GM19324 (cell line): Measurements from ENCODE around the gene OR5F1.

ENCODE experiments used
- ATAC-seq: cut with Tn5 transposase; IDR thresholded peaks from one replicate; pipeline ENCODE4 v1.9.1; 2021; ENCODE audit warnings: mild to moderate bottlenecking, moderate library complexity; ENCODE audit not compliant: unreplicated experiment, low FRiP score

OR5F1 gene

GRCh38 chr11:55994525-55994924 is at the start of gene OR5F1:
OR5F1 (minus strand) TSS chr11:55994625; CDS start chr11:55994625, 0 bp downstream.
- ATAC-seq: no peak

GRCh38 chr11:56027354-56027753 is 32.9 kb upstream of the OR5F1 start, which contains the start of gene OR5AS1:
OR5AS1 (plus strand) TSS chr11:56027654; CDS start chr11:56030419, 2,765 bp downstream.
- ATAC-seq: no peak

- no peak for ATAC-seq
Observed at GRCh38 chr11:56013805-56014204, 19.4 kb upstream of the OR5F1 start.

GRCh38 chr11:56010716-56011115 is 16.3 kb upstream of the OR5F1 start:
- no peak for ATAC-seq

DNA sequence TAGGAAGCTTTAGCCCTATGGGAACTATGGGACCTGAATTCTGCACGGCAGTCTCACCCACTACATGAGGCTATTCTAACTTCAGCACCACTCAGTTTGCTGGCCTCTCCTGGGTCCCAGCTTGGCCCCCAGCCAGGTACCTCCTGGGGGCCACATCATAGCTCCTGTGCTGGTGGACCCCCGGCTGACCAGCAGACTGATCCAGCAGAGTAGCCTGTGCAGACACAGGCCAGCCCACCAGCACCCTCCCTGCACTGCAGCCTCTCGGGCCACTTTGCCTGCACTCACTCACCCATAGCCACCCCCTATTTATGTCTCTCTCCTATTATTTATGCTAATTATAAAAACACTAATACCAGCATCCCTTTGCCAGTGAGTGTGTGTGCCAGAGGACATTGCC is 23.5 kb downstream of the OR5F1 start:
- no peak for ATAC-seq

- ATAC-seq: no peak
Observed at GRCh38 chr11:55969845-55970244, 24.6 kb downstream of the OR5F1 start, which contains the start of gene OR10AG1. OR10AG1 (minus strand) TSS chr11:55969945; CDS start chr11:55969907, 38 bp downstream.

DNA sequence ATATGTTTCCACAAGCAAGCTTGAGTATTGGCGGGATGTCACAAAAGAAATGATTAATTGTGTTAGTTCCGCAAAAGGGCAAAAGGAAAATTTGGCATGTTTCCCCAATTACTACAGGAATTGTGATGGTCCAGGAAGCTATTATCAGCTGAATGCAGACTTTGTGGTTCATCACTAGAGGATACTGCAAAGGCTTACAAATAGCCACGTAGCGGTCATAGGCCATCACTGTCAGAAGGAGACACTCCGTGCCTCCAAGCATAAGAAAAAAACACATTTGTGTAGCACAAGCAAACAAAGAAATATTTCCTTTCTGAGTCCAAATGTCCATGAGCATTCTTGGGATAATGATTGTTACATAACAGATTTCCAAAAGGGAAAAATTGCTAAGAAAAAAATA is 26.5 kb downstream of the OR5F1 start:
- no peak for ATAC-seq

DNA sequence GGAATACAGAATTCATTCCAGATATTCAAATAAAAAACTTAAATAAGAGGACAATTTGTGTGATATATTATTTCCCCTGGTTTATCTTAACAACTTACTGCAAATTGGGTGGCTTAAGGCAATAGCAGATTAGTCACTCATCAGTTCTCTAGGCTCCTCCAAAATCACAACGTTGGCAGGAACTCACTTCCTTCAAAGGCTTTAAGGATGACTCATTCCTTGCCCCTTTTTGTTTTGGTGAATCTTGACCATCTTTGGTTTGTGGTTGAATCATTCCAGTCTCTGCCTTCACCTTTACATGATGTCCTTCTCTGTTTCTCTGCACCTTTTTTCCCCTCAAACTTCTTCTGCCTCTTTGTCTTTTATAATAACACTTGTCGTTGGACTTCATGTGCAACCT is 28.0 kb downstream of the OR5F1 start:
- ATAC-seq: no peak

- no peak for ATAC-seq
Observed at GRCh38 chr11:55956521-55956920, 37.9 kb downstream of the OR5F1 start.

- ATAC-seq: no peak
Observed at GRCh38 chr11:55949330-55949729, 45.1 kb downstream of the OR5F1 start.
